ENCODE data around the gene CD72.
A peak's percentile ranks its signal among the peaks of the same experiment; 100 is the strongest.

Gene CD72

GRCh38 chr9:35629597-35629996 is 11.4 kb upstream of the CD72 start (continued):
- no peak for TF ChIP-seq ZNF2 (tag by site-specific recombination; IDR thresholded peaks at IDR 0.05)
- TF ChIP-seq SP3 (tag by site-specific recombination; IDR thresholded peaks at IDR 0.05) = no peak
- no peak for TF ChIP-seq ZNF629 (tag by site-specific recombination; IDR thresholded peaks at IDR 0.05)
- TF ChIP-seq BCL6B (tag by site-specific recombination; IDR thresholded peaks at IDR 0.05) = no peak
- TF ChIP-seq ZNF548 (tag by site-specific recombination; IDR thresholded peaks at IDR 0.05) = no peak
- TF ChIP-seq ZNF121 (tag by site-specific recombination; IDR thresholded peaks at IDR 0.05) = no peak
- TF ChIP-seq ZSCAN18 (tag by site-specific recombination; IDR thresholded peaks at IDR 0.05) = no peak
- no peak for TF ChIP-seq ZNF768 (tag by site-specific recombination; IDR thresholded peaks at IDR 0.05)
- no peak for TF ChIP-seq ZNF433 (tag by site-specific recombination; IDR thresholded peaks at IDR 0.05; ENCODE audit: low read depth)
- TF ChIP-seq ZNF473 (tag by site-specific recombination; IDR thresholded peaks at IDR 0.05) = no peak
- no peak for TF ChIP-seq SP2 (tag by site-specific recombination; IDR thresholded peaks at IDR 0.05)
- TF ChIP-seq ZNF426 (tag by site-specific recombination; IDR thresholded peaks at IDR 0.05) = no peak

GRCh38 chr9:35628389-35628991 is 10.3 kb upstream of the CD72 start:
- no peak overlapping the region for H3K27ac ChIP-seq (ENCODE audit: extremely low read depth, low read depth, low read length)
- H3K4me3 ChIP-seq (ENCODE audit: low read depth, low read length) = no peak overlapping the region
- POLR2A ChIA-PET = interaction anchor here (1.2 to 1.3 kb wide), 2 partner anchors 19 to 25 kb away, joined by 4 to 5 read pairs; no protein-coding TSS in a partner anchor
- no peaks in the 10 kb centered on the region for H3K36me3 ChIP-seq (ENCODE audit: control insufficient read depth in 2 of 2, insufficient read depth in 1 of 2, low read length in 2 of 2)
- H3K9me3 ChIP-seq (ENCODE audit: control insufficient read depth, insufficient read depth, low read depth, low read length) = no peaks in the 10 kb centered on the region
- CTCF ChIA-PET = interaction anchor here (0.6 to 2.3 kb wide), 7 partner anchors 11 to 221 kb away, joined by 3 to 19 read pairs (median 3); partner anchors contain the start of genes CCDC107 and RMRP
- TF ChIP-seq ZNF549 (tag by site-specific recombination; IDR thresholded peaks at IDR 0.05) (no peak), ZNF776 (tag by site-specific recombination; IDR thresholded peaks at IDR 0.05; ENCODE audit: borderline replicate concordance) (no peak), ZNF121 (tag by site-specific recombination; IDR thresholded peaks at IDR 0.05) (0 out of 2 replicates have a peak, but pooled peaks have one; percentile 44), ZFHX2 (tag by site-specific recombination; conservative IDR thresholded peaks at IDR 0.05) (peak; percentile 24; the same call in 1 of the 2 replicates), EGR2 (tag by site-specific recombination; IDR thresholded peaks at IDR 0.05; ENCODE audit: low read depth) (peak; percentile 51)
- H3K4me1 ChIP-seq (ENCODE audit: control insufficient read depth, insufficient read depth, low read length) = no peaks in the 10 kb centered on the region

GRCh38 chr9:35627575-35627974 is 9.4 kb upstream of the CD72 start:
- no peak overlapping the region for H3K27ac ChIP-seq (ENCODE audit: extremely low read depth, low read depth, low read length)
- no peak overlapping the region for H3K4me3 ChIP-seq (ENCODE audit: low read depth, low read length)
- POLR2A ChIA-PET = interaction anchor here (1.4 kb wide), 1 partner anchor 24 kb away, joined by 3 read pairs; no protein-coding TSS in a partner anchor
- no peaks in the 10 kb centered on the region for H3K4me1 ChIP-seq (ENCODE audit: control insufficient read depth, insufficient read depth, low read length)
- CTCF ChIA-PET = interaction anchor here (0.7 to 2.3 kb wide), 4 partner anchors 17 to 98 kb away, joined by 3 to 19 read pairs (median 6); partner anchors contain the start of genes CCDC107 and RMRP
- H3K9me3 ChIP-seq (ENCODE audit: control insufficient read depth, insufficient read depth, low read depth, low read length) = no peaks in the 10 kb centered on the region
- no peaks in the 10 kb centered on the region for H3K36me3 ChIP-seq (ENCODE audit: control insufficient read depth in 2 of 2, insufficient read depth in 1 of 2, low read length in 2 of 2)
- TF ChIP-seq ZNF518A (tag by site-specific recombination; conservative IDR thresholded peaks at IDR 0.05; ENCODE audit: low read depth) (no peak), ZNF155 (tag by site-specific recombination; IDR thresholded peaks at IDR 0.05) (no peak), ZNF280C (tag by site-specific recombination; IDR thresholded peaks at IDR 0.05) (no peak), ZNF585B (tag by site-specific recombination; IDR thresholded peaks at IDR 0.05) (no peak)

Data from HEK293 (cell line).